ENCODE results near the gene ADGRL3. TPM values are rescaled to one million over a fixed set of nuclear protein-coding genes. Genes with fewer than 3 reads are reported as not detected.

Gene ADGRL3
- total and polyA plus RNA-seq, 2 donors (not counting 1 experiment from before 2014, with no cell fraction given) = not detected

DNA sequence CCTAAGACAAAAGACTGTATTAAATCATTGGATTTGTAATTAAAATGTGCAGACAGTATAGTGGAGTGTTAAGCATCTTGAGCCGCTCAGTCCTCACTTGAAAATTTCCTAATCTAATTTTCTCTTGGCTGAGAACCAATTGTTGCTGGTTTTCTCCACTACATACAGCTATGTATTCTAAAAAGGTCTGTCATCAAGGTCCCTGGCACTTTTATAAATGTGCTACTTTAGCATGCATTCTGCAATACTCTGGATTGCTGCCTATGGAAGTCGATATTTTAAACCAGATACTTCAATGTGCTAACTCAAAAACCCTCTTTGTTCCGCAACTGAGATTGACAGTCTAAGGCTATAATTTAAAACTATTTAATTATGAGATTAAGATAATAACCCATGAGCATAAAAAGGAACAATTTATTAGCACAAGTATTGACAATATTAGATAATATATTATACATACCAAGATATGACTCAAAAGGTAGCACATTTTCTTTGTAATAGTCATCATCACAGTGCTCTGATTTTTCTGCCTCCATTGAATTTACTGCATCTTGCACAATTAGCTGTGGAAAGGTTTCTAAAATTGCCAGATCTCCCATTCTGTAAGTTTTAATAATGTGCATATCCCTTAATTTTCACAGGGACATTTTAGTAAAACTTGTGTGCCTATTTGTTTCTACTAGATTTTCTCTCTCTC is 815.1 kb downstream of the ADGRL3 start:
- H3K4me3 ChIP-seq (ENCODE audit: control extremely low read depth in 1 of 5, extremely low read depth in 1 of 5, insufficient read depth in 1 of 5, low read depth in 2 of 5, low read length in 4 of 5) = no peak overlapping the region
- no peaks in the 10 kb centered on the region for H4K20me1 ChIP-seq (ENCODE audit: control insufficient read depth, insufficient read depth, low read length, poor library complexity, severe bottlenecking)
- no CpG with 5 or more reads among the region's 3 CpGs for WGBS (ENCODE audit: insufficient coverage)
- no peaks in the 10 kb centered on the region for H3K4me1 ChIP-seq (ENCODE audit: control insufficient read depth in 2 of 2, insufficient read depth in 2 of 2, low read length in 2 of 2)
- TF ChIP-seq, protein P1, sequence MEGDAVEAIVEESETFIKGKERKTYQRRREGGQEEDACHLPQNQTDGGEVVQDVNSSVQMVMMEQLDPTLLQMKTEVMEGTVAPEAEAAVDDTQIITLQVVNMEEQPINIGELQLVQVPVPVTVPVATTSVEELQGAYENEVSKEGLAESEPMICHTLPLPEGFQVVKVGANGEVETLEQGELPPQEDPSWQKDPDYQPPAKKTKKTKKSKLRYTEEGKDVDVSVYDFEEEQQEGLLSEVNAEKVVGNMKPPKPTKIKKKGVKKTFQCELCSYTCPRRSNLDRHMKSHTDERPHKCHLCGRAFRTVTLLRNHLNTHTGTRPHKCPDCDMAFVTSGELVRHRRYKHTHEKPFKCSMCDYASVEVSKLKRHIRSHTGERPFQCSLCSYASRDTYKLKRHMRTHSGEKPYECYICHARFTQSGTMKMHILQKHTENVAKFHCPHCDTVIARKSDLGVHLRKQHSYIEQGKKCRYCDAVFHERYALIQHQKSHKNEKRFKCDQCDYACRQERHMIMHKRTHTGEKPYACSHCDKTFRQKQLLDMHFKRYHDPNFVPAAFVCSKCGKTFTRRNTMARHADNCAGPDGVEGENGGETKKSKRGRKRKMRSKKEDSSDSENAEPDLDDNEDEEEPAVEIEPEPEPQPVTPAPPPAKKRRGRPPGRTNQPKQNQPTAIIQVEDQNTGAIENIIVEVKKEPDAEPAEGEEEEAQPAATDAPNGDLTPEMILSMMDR (IDR thresholded peaks at IDR 0.05) = no peak
- no peak for TF ChIP-seq EZH2 (IDR thresholded peaks at IDR 0.05; ENCODE audit: borderline replicate concordance, insufficient read depth, low read depth, low read length, poor library complexity, severe bottlenecking)
- peaks cover 0 to 9% (median 1%) of the 10 kb centered on the region in 3 donors for H3K9me3 ChIP-seq (ENCODE audit: control extremely low read depth in 1 of 3, control insufficient read depth in 2 of 3, insufficient read depth in 1 of 3, low read length in 2 of 3)
- H3K9me3 Mint-ChIP-seq (ENCODE audit: insufficient read depth) = peaks cover 4% of the 10 kb centered on the region
- no peaks in the 10 kb centered on the region for H3K79me2 ChIP-seq (ENCODE audit: control insufficient read depth, insufficient read depth, low read length)
- ChIA-PET POLR2A (no interaction called here), CTCF (no interaction called here)
- H3K36me3 ChIP-seq (replicated peaks in 1 of 2; ENCODE audit: control extremely low read depth in 1 of 2, control insufficient read depth in 1 of 2, extremely low read depth in 1 of 2, insufficient read depth in 2 of 2, low read length in 1 of 2) = no peaks in the 10 kb centered on the region
- H3K4me2 ChIP-seq (replicated peaks; ENCODE audit: low read depth, low read length, poor library complexity, severe bottlenecking) = no peak overlapping the region
- DNase-seq (no peak), ATAC-seq (ENCODE audit: low read depth) (no peak)
- no peak overlapping the region for H3K27ac ChIP-seq (ENCODE audit: low read length in 2 of 2)
- intact Hi-C loops (cut with micrococcal nuclease) = no loop called here
- H3K9ac ChIP-seq (ENCODE audit: low read length) = no peak overlapping the region
- no peaks in the 10 kb centered on the region for H3K27me3 Mint-ChIP-seq
- H3K27me3 ChIP-seq (replicated peaks in 1 of 4; ENCODE audit: control extremely low read depth in 1 of 4, control insufficient read depth in 3 of 4, insufficient read depth in 4 of 4, low read length in 3 of 4) = no peaks in the 10 kb centered on the region
- H3K4me3 Mint-ChIP-seq = no peak overlapping the region
- H3K27ac Mint-ChIP-seq = no peak overlapping the region
- H2AFZ ChIP-seq (ENCODE audit: insufficient read depth, low read depth, low read length, poor library complexity, severe bottlenecking) = no peak overlapping the region
- no peaks in the 10 kb centered on the region for H3K4me1 Mint-ChIP-seq

DNA sequence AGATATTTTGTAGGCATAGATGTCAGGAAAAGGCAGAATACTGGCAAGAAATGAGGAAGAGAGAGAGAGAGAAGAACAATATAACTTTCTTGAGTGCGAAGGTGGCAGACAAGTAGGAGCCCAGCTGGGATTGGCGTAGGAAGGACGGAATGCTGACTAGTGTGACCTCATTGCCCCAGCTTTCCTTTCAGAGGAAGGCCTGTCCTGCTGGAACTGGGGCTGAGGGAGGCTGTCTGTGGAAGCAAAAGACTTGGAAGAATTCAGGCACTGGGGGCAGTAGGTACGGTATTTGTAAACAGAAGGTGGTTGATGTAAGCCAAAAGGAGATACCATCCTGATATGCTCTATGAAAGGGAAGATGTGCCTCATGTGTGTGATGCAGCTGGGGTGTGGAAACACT is 818.4 kb downstream of the ADGRL3 start:
- TF ChIP-seq, protein P1 (IDR thresholded peaks at IDR 0.05) = no peak
- no peak for TF ChIP-seq EZH2 (IDR thresholded peaks at IDR 0.05; ENCODE audit: borderline replicate concordance, insufficient read depth, low read depth, low read length, poor library complexity, severe bottlenecking)
- intact Hi-C loops (cut with micrococcal nuclease) = no loop called here
- POLR2A ChIA-PET = no interaction called here

More for the DNA sequence above, 818.4 kb downstream of the ADGRL3 start:
- H3K9me3 Mint-ChIP-seq (ENCODE audit: insufficient read depth) = peaks cover 2% of the 10 kb centered on the region
- H3K4me1 Mint-ChIP-seq = no peaks in the 10 kb centered on the region
- Histone ChIP-seq H3K79me2 (ENCODE audit: control insufficient read depth, insufficient read depth, low read length) (no peaks in the 10 kb centered on the region), H3K27ac (ENCODE audit: low read length in 2 of 2) (no peak overlapping the region), H3K4me1 (ENCODE audit: control insufficient read depth in 2 of 2, insufficient read depth in 2 of 2, low read length in 2 of 2) (no peaks in the 10 kb centered on the region), H3K36me3 (replicated peaks in 1 of 2; ENCODE audit: control extremely low read depth in 1 of 2, control insufficient read depth in 1 of 2, extremely low read depth in 1 of 2, insufficient read depth in 2 of 2, low read length in 1 of 2) (no peaks in the 10 kb centered on the region), H3K4me2 (replicated peaks; ENCODE audit: low read depth, low read length, poor library complexity, severe bottlenecking) (no peak overlapping the region), H3K9ac (ENCODE audit: low read length) (no peak overlapping the region), H4K20me1 (ENCODE audit: control insufficient read depth, insufficient read depth, low read length, poor library complexity, severe bottlenecking) (no peaks in the 10 kb centered on the region), H3K27me3 (replicated peaks in 1 of 4; ENCODE audit: control extremely low read depth in 1 of 4, control insufficient read depth in 3 of 4, insufficient read depth in 4 of 4, low read length in 3 of 4) (no peaks in the 10 kb centered on the region), H3K9me3 (ENCODE audit: control extremely low read depth in 1 of 3, control insufficient read depth in 2 of 3, insufficient read depth in 1 of 3, low read length in 2 of 3) (peaks cover 0 to 3% (median 1%) of the 10 kb centered on the region in 3 donors), H2AFZ (ENCODE audit: insufficient read depth, low read depth, low read length, poor library complexity, severe bottlenecking) (no peak overlapping the region), H3K4me3 (ENCODE audit: control extremely low read depth in 1 of 5, extremely low read depth in 1 of 5, insufficient read depth in 1 of 5, low read depth in 2 of 5, low read length in 4 of 5) (no peak overlapping the region)
- H3K4me3 Mint-ChIP-seq = no peak overlapping the region
- DNase-seq (no peak), ATAC-seq (ENCODE audit: low read depth) (no peak)
- CTCF ChIA-PET = no interaction called here
- no peak overlapping the region for H3K27ac Mint-ChIP-seq
- WGBS (ENCODE audit: insufficient coverage) = 94% methylated on average over 4 of the region's 4 CpGs
- no peaks in the 10 kb centered on the region for H3K27me3 Mint-ChIP-seq

Measured in B cell (primary cell).